DOHH2 (cell line): ENCODE results near the gene HMBS.

Experiments
- CTCF ChIP-seq: fragments of 200-600 bp; sonication (generic); IDR thresholded peaks from one replicate; pipeline ENCODE4 v1.5.1; 2014; ENCODE audit warnings: antibody characterized with exemption, mild to moderate bottlenecking, low read depth, low read length; ENCODE audit not compliant: poor library complexity, severe bottlenecking
- EZH2phosphoT487 ChIP-seq: fragments of 200-600 bp; sonication (generic); IDR thresholded peaks from 2 replicates; pipeline ENCODE4 v1.6.1; 2017; ENCODE audit warnings: borderline replicate concordance, mild to moderate bottlenecking, antibody characterized with exemption, low read length, moderate library complexity, mixed read lengths

GRCh38 chr11:119038884-119039283, 45.8 kb upstream of the HMBS start:
- TF ChIP-seq CTCF (no peak), EZH2phosphoT487 (no peak)
